ENCODE measurements around the gene MYO1D. TPM values are rescaled to one million over a fixed set of nuclear protein-coding genes. Genes with fewer than 3 reads are reported as not detected.
"Not testable (repeated sequence)": the region's sequence is repeated elsewhere in the genome, so short reads cannot be mapped to it uniquely, and the experiment has no call there.

The MYO1D gene
- total RNA-seq: 38.9 TPM

DNA sequence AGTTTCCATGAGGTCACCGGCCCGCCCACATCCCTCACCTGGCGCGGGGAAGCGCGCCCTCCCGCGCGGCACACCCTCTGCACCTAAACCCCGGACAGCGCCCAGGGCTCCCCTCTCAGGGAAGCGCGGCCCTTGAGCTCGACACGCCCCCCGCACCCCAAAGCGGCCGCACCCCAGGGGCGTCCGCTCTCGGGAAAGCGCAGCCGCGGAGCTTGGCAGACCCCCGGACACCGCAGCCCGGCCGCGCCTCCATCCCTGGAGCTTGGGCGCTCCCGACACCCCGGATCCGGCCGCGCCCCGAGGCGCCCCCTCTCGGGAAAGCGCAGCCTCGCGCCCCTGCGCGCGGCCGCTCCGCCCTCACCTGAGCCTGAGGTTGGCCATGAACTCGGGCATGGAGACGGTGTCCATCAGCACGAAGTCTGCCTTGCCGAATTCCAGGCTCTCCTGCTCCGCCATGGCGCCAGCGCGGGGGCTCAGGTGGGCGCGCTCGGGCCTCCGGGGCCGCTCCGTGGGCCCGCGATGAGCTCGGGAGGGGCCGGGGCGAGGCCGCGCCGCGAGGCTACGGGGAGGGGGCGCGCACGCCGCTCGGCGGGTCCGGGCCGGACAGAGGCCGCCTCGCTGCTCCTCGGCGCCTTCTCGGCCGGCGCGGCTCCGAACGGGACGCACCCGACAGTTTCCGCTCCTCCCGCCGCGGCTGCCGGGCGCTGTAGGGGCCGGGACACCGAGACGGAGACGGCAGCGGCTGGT is at the start of gene MYO1D:
Gene MYO1D (minus strand): TSS at position 708 of the 747 bp plus-strand sequence. CDS start 252 bp downstream, at position 456.
- DNase-seq: no peak

DNA sequence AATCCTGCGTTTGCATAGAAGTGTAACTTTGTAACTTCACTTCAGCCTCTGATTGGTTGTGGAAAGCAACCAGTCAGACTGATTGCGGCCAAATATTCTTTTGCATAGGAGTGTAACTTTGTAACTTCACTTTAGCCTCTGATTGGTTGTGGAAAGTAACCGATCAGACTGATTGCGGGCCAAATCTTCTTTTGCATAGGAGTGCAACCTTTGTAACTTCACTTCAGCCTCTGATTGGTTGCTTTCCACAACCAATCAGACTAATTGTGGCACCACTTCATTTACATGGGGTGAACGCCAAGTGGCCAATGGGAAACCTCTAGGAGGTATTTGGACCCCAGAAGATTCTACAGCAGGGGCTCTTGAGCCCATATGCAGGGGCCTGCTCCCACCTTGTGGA is 49.3 kb upstream of the MYO1D start:
- DNase-seq: no peak

DNA sequence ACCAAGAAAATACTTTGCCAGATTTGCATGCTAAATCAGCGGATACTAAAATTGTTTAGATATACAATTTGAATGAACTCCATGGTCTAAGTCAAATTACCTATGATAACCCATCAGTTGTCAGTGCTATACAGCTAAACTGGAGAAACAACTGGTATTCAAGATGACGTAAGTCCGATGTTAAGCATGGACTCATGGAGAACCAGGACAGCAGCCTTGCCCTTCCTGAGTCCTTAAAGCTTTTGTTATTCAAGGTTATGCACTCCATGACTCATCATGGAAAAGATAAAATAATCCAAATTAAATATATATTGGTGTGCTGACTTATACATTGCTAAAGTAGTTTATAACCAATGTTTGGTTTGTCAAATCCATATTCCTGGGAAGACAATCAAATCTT is 47.0 kb upstream of the MYO1D start:
- not testable (repeated sequence) for DNase-seq

DNA sequence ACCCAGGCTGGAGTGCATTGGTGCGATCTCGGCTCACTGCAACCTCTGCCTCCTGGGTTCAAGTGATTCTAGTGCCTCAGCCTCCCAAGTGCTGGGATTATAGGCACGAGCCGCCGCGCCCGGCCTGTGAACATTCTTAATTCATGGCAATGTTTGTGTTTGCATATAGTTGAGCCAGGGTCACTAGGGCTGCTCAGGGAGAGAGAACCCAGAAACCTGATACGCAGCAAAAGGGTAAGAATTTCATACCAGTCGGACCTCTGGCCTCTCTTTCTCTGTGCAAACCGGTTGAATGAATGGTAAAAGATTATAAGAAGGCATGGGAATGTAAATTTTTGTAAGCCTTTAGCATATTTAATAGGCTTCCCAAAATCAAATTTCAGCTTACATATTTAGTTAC is 44.1 kb upstream of the MYO1D start:
- DNase-seq: no peak

DNA sequence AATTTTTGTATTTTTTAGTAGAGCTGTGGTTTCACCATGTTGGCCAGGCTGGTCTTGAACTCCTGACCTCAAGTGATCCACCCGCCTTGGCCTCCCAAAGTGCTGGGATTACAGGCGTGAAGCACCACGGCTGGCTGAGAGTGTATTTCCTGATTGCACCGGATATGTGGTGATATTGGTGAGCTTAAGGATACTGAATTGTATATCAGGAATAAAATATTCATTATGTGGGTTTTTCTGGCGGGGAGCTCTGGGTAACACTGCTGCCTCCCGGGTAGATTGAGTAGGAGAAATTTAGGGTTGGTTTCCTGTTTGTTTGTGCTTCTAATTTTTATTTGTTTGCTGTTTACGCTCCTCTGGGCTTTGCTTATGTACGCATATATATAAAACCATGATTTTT is 43.4 kb upstream of the MYO1D start:
- no peak for DNase-seq

DNA sequence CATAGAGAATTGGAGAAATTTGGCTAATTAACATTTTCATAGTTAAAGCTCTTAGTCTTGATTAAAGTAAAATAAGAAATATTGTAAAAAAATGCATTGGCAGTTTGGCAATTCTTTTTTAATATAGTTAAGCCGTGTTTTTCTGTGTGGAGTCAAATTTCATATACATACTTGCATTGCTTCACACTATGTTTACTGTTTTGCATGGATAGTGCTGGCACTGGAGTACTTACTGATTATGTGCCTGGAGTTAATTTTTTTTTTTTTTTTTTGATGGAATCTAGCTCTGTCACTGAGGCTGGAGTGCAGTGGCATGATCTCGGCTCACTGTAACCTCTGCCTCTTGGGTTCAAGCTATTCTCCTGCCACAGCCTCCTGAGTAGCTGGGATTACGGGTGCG is 43.0 kb upstream of the MYO1D start:
- peak; percentile 9 for DNase-seq

DNA sequence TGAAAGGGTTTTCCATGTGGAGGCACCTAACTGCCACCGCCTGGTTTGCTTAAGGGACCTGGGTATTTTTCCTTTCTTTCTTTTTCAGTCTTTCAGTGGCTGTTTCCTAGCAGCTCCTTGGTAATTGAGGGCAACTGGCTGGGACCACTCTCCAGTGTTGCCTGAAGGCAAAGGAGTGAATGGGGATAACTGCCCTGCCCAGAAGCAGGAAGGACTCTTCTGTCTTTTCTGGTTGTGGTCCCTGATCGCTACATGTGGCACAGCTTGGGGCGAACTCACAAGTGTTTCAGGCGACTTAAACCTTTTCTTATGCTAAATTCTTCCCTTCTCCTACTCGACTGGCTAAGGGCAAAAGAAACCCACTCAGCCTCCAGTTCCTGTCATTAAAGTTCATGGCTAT is 40.9 kb upstream of the MYO1D start:
- no peak for DNase-seq

DNA sequence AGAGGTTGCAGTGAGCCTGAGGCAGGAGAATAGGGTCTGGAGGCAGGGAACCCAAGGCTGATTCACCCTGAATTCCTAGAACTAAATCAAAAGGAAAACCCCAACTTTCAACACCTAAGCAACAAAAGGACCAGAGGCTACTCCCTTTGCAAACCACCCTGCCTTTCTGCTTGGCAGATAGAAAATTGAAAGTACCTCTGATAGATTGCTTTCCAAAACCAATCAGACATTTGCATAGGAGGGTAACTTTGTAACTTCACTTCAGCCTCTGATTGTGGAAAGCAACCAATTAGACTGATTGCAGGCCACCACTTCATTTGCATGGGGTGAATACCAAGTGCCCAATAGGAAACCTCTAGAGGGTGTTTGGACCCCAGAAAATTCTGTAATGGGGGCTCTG is 40.2 kb upstream of the MYO1D start:
- DNase-seq: no peak

DNA sequence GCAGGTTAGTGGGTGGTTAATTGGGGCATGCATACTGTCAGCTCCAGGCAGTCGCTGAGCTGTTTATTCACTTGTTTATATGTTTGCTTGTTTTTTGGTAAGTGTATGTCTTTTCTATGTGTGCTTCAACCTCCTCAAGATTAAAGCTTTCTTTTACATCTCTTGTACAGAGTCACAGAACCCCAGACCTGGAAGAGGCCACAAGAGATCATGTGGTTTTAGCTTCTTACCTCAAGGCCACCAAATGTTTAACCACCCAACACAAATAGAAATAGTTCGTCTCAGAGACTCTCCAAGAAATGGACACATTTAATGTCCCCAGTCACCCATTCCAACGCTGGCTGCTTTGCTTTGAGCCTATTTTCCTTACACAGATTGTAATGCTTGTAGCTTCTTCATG is 39.2 kb upstream of the MYO1D start:
- DNase-seq: no peak

DNA sequence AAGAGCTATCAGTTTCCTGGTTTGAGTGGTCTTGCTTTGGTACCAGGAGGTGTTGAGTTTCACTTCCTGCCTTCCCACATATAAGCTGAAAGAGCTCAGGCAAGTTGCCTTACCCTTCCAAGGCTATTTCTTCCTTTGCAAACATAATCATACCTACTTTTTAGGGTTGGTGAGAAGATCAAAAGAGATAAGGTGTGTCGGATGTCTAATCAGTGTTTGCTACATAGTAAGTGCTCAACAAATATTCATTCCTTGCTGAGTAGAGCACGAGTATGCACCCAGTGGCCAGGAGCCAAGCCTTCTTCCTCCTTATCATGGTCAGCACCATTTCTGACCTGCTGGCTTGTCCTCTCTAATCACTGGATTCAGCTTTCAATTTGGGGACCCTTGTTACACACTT is 38.3 kb upstream of the MYO1D start:
- DNase-seq: no peak

DNA sequence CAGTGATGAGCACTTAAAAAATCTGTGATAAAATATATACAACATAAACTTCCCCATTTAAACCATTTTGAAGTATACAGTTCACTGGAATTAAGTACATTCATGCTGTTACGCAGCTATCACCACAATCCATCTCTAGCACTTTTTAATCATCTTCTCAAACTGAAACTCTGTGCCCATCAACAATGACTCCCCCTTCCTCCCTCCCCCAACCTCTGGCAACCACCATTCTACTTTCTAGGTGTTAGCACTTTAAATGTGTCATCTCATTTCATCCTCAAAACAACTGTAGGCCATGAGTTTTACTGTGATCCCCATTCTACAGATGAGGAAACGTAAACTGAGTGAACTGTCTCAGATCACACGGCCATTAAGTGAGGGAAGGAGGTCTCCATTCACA is 37.3 kb upstream of the MYO1D start:
- no peak for DNase-seq

DNA sequence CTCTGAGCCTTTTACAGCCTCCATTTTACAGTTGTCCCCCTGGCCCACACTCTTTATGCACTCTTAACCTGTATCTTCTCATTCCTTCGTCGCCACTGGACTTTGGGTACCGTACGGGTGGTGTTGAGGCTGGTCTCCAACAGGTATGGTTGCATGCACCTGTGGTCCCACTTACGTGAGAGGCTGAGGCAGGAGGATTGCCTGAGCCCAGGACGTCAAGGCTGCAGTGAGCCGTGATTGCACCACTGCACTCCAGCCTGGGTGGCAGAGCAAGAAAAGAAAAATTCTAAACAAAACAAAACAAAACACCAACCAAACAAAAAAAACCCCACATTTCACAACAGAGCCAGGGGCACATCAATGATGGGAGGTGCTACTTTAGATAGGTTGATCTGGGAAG is 36.7 kb upstream of the MYO1D start:
- no peak for DNase-seq

DNA sequence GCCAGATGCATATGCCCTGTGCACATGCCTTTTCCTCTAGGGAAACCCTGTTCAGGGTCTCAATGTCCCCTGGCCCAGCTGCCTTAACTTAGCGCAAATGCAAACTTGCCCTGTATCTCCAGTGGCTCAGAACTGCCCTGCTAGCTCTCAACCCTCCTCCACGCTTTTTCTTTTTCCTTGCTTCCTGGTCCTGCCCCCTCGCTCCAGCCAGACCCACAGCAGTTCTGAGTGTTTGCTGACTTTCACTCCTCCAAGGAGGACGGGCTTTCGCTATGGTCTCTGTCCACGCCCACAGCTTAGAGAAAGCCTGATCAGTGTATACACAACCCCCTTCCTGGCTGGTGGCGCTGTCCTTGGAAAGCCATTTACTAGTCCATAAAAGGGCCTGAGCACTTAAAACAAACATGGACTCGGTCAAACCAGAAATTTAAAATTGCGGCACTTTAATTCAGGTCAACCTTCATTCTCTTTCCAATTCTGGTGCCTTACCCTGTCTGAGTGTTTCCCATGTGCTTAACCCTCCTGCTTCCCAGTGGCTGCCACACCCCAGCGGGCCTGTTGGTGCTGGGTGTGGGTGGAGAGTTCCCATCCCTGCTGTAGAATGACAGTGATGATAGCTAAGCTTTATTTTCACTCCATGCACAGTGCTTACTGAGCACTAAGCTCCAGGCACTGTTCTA is 35.4 kb upstream of the MYO1D start:
- DNase-seq: peak; percentile 40

DNA sequence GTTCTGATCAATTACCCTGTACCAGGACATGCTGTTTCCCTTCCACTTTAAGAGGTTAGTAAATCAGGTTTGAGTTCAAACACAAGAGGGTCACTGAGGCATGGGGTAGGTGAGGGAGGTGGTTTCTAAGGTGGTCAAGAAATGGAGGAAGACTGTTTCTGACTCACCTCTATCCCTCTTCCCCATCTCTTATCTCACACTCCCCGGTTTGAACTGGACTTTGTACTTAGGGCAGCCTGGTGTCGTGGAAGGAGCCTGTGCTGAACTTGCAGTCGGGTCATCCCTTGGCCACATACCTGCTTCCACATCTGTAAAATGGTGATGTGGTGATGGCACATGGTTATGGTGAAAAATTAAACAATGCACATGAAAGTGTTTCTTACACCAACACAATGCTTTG is 33.8 kb upstream of the MYO1D start:
- DNase-seq: no peak

DNA sequence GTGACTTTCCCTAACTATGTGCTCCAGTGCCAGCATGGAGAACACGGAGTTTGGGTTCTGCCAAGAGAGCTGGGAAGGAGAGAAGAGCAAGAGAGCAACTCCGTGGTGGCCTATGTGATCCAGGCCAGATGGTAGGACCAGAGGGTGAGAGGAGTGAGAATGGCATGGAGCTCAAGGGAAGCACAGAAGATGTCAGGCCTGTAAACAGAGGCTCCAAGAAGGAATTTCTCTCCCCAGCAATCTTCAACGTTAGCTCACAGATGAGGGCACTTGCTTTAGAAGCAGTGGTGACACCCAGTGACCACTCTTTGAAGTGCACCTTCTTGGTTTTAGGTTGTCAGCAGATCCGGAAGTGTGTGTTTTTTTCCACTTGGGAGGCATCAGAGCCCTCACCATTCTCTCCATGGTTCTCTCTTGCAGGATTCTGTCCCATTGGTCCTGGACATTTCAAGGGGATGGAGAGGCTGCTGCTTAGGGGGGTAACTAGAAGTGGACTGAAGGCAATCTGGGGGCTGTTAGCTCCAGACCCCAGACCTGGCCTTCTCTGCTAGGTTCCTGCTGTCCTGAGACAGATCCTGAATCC is 33.0 kb upstream of the MYO1D start:
- peak; percentile 35 for DNase-seq

DNA sequence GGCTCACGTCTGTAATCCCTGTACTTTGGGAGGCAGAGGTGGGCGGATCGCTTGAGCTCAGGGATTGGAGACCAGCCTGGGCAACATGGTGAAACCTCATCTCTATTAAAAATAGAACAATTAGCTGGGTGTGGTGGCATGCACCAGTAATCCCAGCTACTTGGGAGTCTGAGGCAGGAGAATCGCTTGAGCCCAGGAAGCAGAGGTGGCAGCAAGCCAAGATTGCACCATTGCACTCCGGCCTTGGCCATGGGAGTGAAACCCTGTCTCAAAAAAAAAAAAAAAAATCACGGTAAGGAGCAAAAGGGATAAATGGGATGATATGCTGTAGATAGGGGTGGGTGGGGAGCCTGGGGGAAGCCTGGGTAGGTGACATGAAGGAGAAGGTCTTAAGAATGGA is 30.7 kb upstream of the MYO1D start:
- no peak for DNase-seq

DNA sequence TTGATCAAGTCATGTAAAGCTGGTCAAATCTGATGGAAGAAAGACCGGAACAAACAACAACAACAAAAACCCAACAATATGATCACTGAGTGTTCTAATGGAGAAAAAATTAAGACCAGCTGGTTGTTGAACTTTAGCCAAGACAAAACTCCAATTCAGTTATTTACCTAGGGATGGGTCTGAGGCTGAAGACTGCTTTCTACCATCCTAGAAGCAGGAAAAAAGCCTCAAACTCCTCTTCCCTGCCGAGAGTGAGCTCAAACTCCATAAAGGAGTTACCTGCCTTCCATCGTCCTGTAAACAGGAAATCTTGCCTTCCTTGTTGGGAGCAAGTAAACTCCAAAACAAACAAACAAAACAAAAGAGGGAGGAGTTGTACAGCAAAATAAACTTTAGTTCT is 28.0 kb upstream of the MYO1D start:
- no peak for DNase-seq

DNA sequence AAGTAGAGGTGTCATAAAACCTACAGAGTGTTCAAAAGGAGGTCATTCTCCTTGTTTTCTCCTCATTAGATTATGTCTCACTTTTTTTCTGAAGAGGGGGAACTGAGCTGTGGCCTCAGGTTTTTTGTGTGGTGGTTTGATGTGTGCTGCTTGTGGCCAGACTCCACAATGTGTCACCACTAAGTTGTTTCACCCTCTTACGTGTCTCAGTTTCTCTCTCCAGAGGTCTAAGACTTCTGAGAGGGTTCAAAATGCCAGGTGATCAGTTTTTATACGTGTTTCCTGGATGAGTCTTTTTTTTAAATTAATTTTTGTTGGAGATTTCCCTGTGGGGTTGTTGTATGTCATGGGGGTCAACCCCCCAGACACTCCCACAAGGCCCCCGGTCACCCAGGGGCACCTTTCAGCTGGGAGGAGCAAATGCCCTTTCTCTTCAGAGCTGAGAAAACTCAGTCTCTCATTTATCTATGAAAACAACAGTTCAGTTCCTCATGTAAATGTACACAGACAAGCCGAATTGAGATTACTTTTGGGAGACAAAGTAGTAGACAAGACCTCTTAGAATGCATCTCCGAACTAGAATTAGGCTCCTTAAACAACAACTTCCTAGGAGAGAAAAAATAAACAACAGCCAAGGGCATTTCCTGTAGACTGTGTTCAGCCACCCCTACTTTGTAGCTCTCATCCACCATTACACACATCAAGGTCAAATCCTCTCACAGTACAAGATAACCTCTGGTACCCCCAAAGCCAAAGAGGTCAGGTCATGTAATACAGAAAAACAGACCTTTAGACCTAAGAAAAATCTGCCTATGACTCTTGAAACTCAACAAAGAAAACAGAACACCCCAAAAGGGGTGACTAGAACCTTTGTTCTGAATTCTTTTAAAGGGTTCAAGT is 27.1 kb upstream of the MYO1D start:
- DNase-seq: no peak

DNA sequence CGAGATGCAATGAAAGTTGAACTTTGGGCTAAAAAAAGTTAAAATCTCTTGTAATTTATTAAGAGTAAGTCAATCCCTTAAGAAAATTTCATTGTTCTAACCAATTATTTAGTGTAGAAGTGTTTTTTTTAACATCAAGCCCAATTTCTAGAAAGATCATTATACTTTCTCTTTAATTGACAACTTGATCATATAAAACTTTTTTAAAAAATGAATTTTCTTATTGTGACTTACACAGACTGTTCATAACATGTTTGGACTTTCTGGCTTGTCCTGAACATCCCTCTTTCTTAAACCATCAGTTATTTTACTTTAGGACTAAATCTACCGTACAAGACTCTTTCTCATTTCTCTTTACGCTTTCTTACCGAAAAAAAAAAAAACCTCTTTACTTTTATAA is 24.8 kb upstream of the MYO1D start:
- no peak for DNase-seq

DNA sequence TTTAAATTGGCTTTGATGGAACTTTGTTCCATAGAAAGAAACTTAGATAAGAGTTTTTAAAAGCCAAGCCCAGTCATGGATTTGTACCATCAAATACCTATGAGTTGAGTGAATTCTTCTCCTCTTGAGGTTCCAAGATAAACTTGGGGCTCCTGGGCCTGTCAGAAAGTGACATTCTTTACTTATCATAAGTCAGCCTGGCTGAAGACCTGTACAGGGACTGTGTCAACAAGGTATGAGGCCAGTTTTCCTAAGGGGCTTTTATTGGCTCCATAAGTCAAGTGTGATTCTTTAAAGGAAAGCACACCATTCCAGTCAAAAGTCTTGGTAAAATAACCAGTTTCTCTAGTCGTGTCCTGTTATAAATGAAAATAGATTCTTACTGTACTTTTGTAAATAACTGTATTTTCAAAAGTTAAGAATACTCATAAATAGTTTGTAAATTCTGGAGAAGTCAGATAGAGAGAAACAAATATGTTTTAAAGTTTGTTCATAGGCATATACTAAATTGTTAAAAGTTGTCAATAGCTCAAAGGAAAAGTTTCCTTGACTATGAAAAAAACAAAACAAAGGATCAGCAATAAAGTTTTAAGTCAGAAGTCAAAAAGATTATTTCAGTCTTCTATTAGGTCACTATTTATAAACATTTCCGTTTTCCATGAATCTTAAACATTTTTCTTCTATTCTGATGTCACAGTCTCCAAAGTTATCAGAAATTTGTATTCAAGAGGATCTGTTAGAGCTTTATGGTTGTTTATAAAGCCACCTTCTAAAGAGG is 22.5 kb upstream of the MYO1D start:
- DNase-seq: no peak

DNA sequence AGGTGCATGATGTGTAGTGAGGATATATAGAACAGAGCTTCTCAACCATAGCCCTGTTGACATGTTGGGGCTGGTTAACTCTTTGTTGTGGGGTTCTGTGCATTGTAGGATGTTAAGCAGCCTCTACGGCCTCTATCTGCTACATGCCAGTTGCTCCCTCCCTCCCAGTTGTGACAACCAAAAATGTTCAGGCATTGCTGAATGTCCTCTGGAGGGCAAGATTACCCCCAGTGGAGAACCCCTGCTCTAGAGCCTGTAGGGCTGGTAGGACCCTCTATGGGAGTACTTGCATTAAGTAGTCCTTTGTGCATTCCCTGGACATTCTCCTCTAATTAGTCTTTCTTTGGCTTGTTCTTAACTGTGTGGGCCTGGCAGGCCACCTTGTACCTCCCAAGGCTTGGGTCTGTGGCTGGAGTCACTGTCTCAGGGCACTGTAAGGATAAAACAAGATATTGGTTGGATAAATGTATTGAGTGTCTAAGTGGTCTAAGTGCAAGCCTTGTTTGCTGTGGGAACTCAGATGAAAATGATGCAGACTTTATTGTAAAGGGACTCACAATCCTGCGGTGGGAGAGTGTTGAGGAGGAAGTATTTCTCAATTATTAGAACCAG is 19.8 kb upstream of the MYO1D start:
- no peak for DNase-seq

DNA sequence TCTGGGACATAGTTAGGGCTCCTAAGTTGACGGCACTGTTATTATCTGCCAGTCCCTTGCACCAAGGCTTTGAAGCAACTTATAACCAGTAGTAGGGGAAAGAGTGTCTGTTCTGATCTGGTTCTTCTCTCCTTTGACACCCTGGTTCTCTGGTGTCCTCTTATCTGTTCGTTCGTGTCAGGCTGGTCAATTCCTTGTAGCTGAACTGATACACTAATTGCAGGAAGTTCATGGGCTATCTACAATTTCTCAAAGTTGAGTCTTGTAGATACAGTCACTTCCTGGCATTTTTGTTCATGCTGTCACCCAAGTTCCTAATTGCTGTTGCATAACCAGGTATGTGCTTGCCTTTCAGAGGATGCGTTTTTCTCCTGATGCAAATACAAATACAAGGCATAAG is 17.3 kb upstream of the MYO1D start:
- no peak for DNase-seq
